HG03108 (cell line): ENCODE results near the gene ATXN1.

ENCODE experiments used
- ATAC-seq: cut with Tn5 transposase; IDR thresholded peaks from one replicate; pipeline ENCODE4 v1.9.1; 2021; ENCODE audit warnings: moderate library complexity; ENCODE audit not compliant: unreplicated experiment

Gene ATXN1

GRCh38 chr6:16512544-16513290 is 248.5 kb downstream of the ATXN1 start:
- ATAC-seq, result peak; percentile 27

GRCh38 chr6:16511723-16512489 is 249.4 kb downstream of the ATXN1 start:
- peak; percentile 69 for ATAC-seq

- ATAC-seq, result no peak
Measured at GRCh38 chr6:16511040-16511660, 250.1 kb downstream of the ATXN1 start.

- ATAC-seq, result no peak
Measured at GRCh38 chr6:16510245-16510644, 251.0 kb downstream of the ATXN1 start.

- ATAC-seq, result no peak
Measured at GRCh38 chr6:16508959-16509358, 252.3 kb downstream of the ATXN1 start.

- ATAC-seq, result no peak
Measured at GRCh38 chr6:16505711-16506357, 255.4 kb downstream of the ATXN1 start.

- ATAC-seq, result no peak
Measured at GRCh38 chr6:16504609-16505008, 256.7 kb downstream of the ATXN1 start.

- peak; percentile 82 for ATAC-seq
Measured at GRCh38 chr6:16503970-16504415, 257.3 kb downstream of the ATXN1 start.

- no peak for ATAC-seq
Measured at GRCh38 chr6:16503241-16503775, 258.0 kb downstream of the ATXN1 start.

- ATAC-seq, result no peak
Measured at GRCh38 chr6:16498957-16499356, 262.3 kb downstream of the ATXN1 start.

GRCh38 chr6:16498237-16498636 is 263.0 kb downstream of the ATXN1 start:
- ATAC-seq, result no peak

GRCh38 chr6:16496991-16497801 is 264.1 kb downstream of the ATXN1 start:
- ATAC-seq, result no peak

GRCh38 chr6:16496210-16496609 is 265.1 kb downstream of the ATXN1 start:
- no peak for ATAC-seq

- peak; percentile 84 for ATAC-seq
Measured at GRCh38 chr6:16494793-16495192, 266.5 kb downstream of the ATXN1 start.

GRCh38 chr6:16493802-16494201 is 267.5 kb downstream of the ATXN1 start:
- ATAC-seq, result no peak

- ATAC-seq, result no peak
Measured at GRCh38 chr6:16493112-16493511, 268.1 kb downstream of the ATXN1 start.

GRCh38 chr6:16491666-16492313 is 269.5 kb downstream of the ATXN1 start:
- no peak for ATAC-seq

GRCh38 chr6:16490616-16491015 is 270.6 kb downstream of the ATXN1 start:
- no peak for ATAC-seq

GRCh38 chr6:16488813-16489212 is 272.4 kb downstream of the ATXN1 start:
- ATAC-seq, result no peak
